ENCODE data around the gene GSK3A. TPM values are rescaled to one million over a fixed set of nuclear protein-coding genes. Genes with fewer than 3 reads are reported as not detected.
A peak's percentile ranks its signal among the peaks of the same experiment; 100 is the strongest.

The GSK3A gene
- total and polyA plus RNA-seq, 9 of the 15 experiments (the other 6 are each of a cell fraction or from before 2014, with no cell fraction given), result 0.62 to 90.7 (median 33.3) TPM

DNA sequence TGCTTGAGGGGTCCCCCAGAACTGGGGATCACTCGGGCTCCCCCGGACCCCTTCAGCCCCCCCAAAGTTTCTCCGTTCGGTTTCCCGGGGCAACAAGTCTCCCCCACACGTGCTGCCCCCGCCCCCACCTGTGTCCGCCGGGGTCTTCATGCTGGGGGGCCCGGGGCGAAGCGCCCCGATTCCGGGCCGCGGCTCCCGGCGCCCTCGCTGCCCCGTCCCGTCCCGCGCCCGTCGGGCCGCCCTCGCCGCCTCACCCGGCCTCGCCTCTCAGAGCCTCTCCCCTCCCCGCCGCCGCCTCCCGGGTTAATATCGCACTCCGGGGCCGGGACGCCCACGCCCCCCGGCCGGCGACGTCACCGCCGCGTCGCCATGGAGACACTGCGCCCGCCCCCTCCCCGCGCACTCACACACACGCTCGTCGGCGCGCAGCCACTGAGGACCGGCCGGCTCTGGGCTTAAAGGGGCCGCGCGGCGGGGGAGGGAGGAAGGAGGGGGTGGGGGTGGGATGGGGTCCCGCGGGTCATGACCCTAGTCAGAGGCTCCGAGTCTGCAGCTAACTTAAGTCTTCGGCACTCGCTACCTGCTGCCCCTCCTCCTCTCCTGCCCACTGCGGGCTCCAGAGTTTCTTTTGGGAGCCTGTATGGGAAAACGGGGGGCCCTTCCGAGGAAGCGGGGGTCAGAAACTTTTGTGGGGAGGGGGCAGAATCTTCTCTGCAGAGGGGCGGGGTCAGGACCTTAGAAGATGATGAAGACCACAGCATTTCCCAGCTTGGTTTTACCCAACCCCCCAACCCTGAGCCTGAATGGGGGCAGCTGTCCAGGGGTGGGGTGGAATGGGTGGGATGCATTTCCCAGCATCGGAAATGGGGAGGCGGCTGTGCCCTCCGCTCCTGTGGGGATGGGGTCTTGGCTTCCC, 12.7 kb upstream of the GSK3A start, which contains the start of gene ERF (continued):
- TF ChIP-seq TAF1 (IDR thresholded peaks at IDR 0.05; ENCODE audit: control insufficient read depth, extremely low read depth, insufficient read depth, low read length, severe bottlenecking), result peak; percentile 89
- no peak for TF ChIP-seq HNRNPLL (IDR thresholded peaks at IDR 0.05; ENCODE audit: low read depth, low read length, poor library complexity, severe bottlenecking)
- no peak for TF ChIP-seq CC2D1A (IDR thresholded peaks at IDR 0.05)
- TF ChIP-seq CBX3 (IDR thresholded peaks at IDR 0.05; ENCODE audit: borderline replicate concordance in 1 of 2, low read length in 2 of 2), result no peak
- peak; percentile 50 for TF ChIP-seq GATAD2B (IDR thresholded peaks at IDR 0.05; ENCODE audit: borderline replicate concordance)
- peak; percentile 98 for TF ChIP-seq EGR1 (conservative IDR thresholded peaks at IDR 0.05)
- TF ChIP-seq TEAD1 (CRISPR knock-in tag; IDR thresholded peaks at IDR 0.05), result no peak
- TF ChIP-seq PTBP1 (IDR thresholded peaks at IDR 0.05; ENCODE audit: low read depth, low read length), result no peak
- peak; percentile 81 for TF ChIP-seq POLR2AphosphoS5 (IDR thresholded peaks at IDR 0.05; ENCODE audit: control insufficient read depth, insufficient read depth, low read depth, low read length)
- TF ChIP-seq ETV1 (tag; conservative IDR thresholded peaks at IDR 0.05; ENCODE audit: low read depth), result no peak
- TF ChIP-seq LARP7 (IDR thresholded peaks at IDR 0.05), result no peak
- no peak for TF ChIP-seq GABPB1 (CRISPR knock-in tag; IDR thresholded peaks at IDR 0.05)
- TF ChIP-seq, protein P1, sequence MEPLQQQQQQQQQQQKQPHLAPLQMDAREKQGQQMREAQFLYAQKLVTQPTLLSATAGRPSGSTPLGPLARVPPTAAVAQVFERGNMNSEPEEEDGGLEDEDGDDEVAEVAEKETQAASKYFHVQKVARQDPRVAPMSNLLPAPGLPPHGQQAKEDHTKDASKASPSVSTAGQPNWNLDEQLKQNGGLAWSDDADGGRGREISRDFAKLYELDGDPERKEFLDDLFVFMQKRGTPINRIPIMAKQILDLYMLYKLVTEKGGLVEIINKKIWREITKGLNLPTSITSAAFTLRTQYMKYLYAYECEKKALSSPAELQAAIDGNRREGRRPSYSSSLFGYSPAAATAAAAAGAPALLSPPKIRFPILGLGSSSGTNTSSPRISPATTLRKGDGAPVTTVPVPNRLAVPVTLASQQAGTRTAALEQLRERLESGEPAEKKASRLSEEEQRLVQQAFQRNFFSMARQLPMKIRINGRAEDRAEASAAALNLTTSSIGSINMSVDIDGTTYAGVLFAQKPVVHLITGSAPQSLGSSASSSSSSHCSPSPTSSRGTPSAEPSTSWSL (CRISPR knock-in tag; IDR thresholded peaks at IDR 0.05; ENCODE audit: borderline replicate concordance), result no peak
- peak; percentile 35; the same call in 1 of the 2 replicates for TF ChIP-seq MTA3 (IDR thresholded peaks at IDR 0.05; ENCODE audit: borderline replicate concordance)
- TF ChIP-seq, protein P2, sequence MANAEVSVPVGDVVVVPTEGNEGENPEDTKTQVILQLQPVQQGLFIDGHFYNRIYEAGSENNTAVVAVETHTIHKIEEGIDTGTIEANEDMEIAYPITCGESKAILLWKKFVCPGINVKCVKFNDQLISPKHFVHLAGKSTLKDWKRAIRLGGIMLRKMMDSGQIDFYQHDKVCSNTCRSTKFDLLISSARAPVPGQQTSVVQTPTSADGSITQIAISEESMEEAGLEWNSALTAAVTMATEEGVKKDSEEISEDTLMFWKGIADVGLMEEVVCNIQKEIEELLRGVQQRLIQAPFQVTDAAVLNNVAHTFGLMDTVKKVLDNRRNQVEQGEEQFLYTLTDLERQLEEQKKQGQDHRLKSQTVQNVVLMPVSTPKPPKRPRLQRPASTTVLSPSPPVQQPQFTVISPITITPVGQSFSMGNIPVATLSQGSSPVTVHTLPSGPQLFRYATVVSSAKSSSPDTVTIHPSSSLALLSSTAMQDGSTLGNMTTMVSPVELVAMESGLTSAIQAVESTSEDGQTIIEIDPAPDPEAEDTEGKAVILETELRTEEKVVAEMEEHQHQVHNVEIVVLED (CRISPR knock-in tag; IDR thresholded peaks at IDR 0.05), result peak; percentile 72
- no peak for TF ChIP-seq NR2C2 (CRISPR knock-in tag; IDR thresholded peaks at IDR 0.05)
- TF ChIP-seq NR2C2 (tag; IDR thresholded peaks at IDR 0.05), result peak; percentile 61
- no peak for TF ChIP-seq TRIM24 (IDR thresholded peaks at IDR 0.05)
- TF ChIP-seq SMARCE1 (IDR thresholded peaks at IDR 0.05), result no peak
- no peak for TF ChIP-seq NELFE (IDR thresholded peaks at IDR 0.05; ENCODE audit: insufficient read depth, insufficient read length)
- TF ChIP-seq CREB1 (IDR thresholded peaks at IDR 0.05), result peak; percentile 91
- TF ChIP-seq CREB1 (CRISPR knock-in tag; IDR thresholded peaks at IDR 0.05), result peak; percentile 91
- TF ChIP-seq, protein P3, sequence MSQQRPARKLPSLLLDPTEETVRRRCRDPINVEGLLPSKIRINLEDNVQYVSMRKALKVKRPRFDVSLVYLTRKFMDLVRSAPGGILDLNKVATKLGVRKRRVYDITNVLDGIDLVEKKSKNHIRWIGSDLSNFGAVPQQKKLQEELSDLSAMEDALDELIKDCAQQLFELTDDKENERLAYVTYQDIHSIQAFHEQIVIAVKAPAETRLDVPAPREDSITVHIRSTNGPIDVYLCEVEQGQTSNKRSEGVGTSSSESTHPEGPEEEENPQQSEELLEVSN (IDR thresholded peaks at IDR 0.05; ENCODE audit: borderline replicate concordance in 1 of 2, extremely low read depth in 1 of 2, insufficient read depth in 1 of 2, insufficient read length in 1 of 2, low read depth in 1 of 2, low read length in 1 of 2, poor library complexity in 1 of 2, severe bottlenecking in 1 of 2), result peak; percentile 10 to 57
- TF ChIP-seq ZNF57 (CRISPR knock-in tag; IDR thresholded peaks at IDR 0.05), result no peak
